Smooth muscle cell (in vitro differentiated cells): Measurements from ENCODE around the gene NDUFV1. TPM values are rescaled to one million over a fixed set of nuclear protein-coding genes. Genes with fewer than 3 reads are reported as not detected.
"Not testable (repeated sequence)": the region's sequence is repeated elsewhere in the genome, so short reads cannot be mapped to it uniquely, and the experiment has no call there.

Source experiments
- DNase-seq: peaks from one replicate; lab custom pipeline; 2025; ENCODE audit not compliant: unreplicated experiment; lab: John Stamatoyannopoulos, UW
- H2AFZ ChIP-seq: fragments of 200-600 bp; sonication (generic); 2 replicates; pipeline ENCODE4 v1.6.0; 2016; ENCODE audit warnings: antibody characterized with exemption, low read depth, mild to moderate bottlenecking
- H3F3A ChIP-seq: fragments of 200-600 bp; sonication (generic); 2 replicates; pipeline ENCODE4 v1.6.0; 2017; ENCODE audit warnings: antibody characterized with exemption, low read depth
- H3K27ac ChIP-seq: fragments of 200-600 bp; sonication (generic); 2 replicates; pipeline ENCODE4 v1.5.1; 2016; ENCODE audit warnings: low read depth, mild to moderate bottlenecking
- H3K27me3 ChIP-seq: fragments of 200-600 bp; sonication (generic); 2 replicates; pipeline ENCODE4 v1.6.1; 2016; ENCODE audit warnings: low read depth, mild to moderate bottlenecking
- H3K36me3 ChIP-seq: fragments of 200-600 bp; sonication (generic); 2 replicates; pipeline ENCODE4 v1.5.1; 2016; ENCODE audit warnings: low read depth
- H3K4me1 ChIP-seq: fragments of 200-600 bp; sonication (generic); 2 replicates; pipeline ENCODE4 v1.5.1; 2016; ENCODE audit warnings: low read depth
- H3K4me2 ChIP-seq: fragments of 200-600 bp; sonication (generic); 2 replicates; pipeline ENCODE4 v1.6.0; 2016; ENCODE audit warnings: mild to moderate bottlenecking
- H3K4me3 ChIP-seq: fragments of 200-600 bp; sonication (generic); 2 replicates; pipeline ENCODE4 v1.5.1; 2016; ENCODE audit warnings: mild to moderate bottlenecking
- H3K79me2 ChIP-seq: fragments of 200-600 bp; sonication (generic); 2 replicates; pipeline ENCODE4 v1.6.0; 2016; ENCODE audit warnings: low read depth, mild to moderate bottlenecking
- H3K9ac ChIP-seq: fragments of 200-600 bp; sonication (generic); 2 replicates; pipeline ENCODE4 v1.6.0; 2016; ENCODE audit warnings: low read depth
- H3K9me3 ChIP-seq: fragments of 200-600 bp; sonication (generic); replicated peaks from 2 replicates; pipeline ENCODE4 v1.5.1; 2016; ENCODE audit warnings: low read depth
- H4K20me1 ChIP-seq: fragments of 200-600 bp; sonication (generic); 2 replicates; pipeline ENCODE4 v1.6.0; 2016; ENCODE audit warnings: low read depth
- WGBS: methylation state at CpG from one replicate; pipeline ENCODE4 v1.1.7; 2016; ENCODE audit warnings: low lambda C conversion rate; 5-methylcytosine and 5-hydroxymethylcytosine counted together
- polyA plus RNA-seq: library from polyadenylated mRNA; unstranded; fragments of >200 nt; fragmentation: Nextera tagmentation; extraction: Ambion mirVana; gene quantifications from 2 replicates; pipeline ENCODE4 v1.2.1, GENCODE V29; 2016
- total RNA-seq: library from RNA; depleted of rRNA; stranded (reverse); fragments of >200 nt; gene quantifications from 2 replicates; pipeline ENCODE4 v1.2.3, GENCODE V29; 2014
- TF ChIP-seq, protein P1 (sequence below): fragments of 200-600 bp; sonication (generic); IDR thresholded peaks from 2 replicates; pipeline ENCODE4 v1.5.1; 2017; ENCODE audit warnings: borderline replicate concordance, mild to moderate bottlenecking, antibody characterized with exemption; ENCODE audit not compliant: insufficient read depth, poor library complexity, severe bottlenecking

The NDUFV1 gene
- total and polyA plus RNA-seq, 2 experiments from 2014 or later, result 111 to 201 TPM

DNA sequence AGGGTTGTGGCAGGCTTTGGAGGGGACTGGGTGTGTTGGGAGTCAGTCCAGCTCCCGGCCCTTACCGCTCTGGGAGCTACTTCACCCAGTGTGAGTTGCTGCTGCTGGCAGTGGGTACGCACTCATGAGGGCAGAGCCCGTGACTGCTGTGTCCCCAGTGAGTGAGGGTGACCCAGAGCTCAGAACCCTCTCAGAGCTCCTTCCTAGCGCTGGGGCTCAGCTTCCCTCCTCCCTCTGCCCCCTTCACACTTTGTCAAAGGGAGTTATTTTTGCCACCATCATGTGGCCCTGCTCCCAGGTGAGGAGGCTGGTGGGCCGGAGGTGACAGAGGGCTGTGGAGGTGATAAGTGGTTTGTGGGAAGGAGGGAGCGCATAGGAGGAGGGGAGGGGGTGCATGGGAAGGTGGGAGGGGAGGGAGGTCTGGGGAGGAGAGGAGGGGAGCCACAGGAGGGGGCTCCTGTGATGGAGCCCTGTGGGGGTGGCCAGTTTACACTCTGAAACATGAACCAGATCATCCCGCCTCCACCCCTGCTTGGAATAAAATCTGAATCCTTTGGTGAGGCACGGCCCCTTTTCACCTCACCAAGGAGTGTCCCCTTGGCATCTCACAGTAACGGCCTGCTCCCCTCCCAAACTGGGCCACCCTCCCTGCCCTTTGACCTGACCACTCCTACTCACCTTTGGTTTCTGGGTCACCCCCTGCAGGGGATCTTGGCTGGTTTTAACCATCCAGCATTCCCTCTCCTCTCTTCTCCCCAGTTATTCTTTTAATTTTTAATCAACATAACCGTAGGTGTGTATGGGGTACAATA lies 9.9 kb downstream of the NDUFV1 start:
- Histone ChIP-seq H3K36me3 (no peaks in the 10 kb centered on the region), H4K20me1 (peaks cover 1% of the 10 kb centered on the region), H2AFZ (no peak overlapping the region), H3F3A (no peaks in the 10 kb centered on the region), H3K9me3 (no peaks in the 10 kb centered on the region), H3K4me2 (no peak overlapping the region), H3K27ac (no peak overlapping the region), H3K4me3 (no peak overlapping the region), H3K4me1 (peaks cover 11% of the 10 kb centered on the region), H3K27me3 (no peaks in the 10 kb centered on the region), H3K79me2 (no peaks in the 10 kb centered on the region), H3K9ac (no peak overlapping the region)
- WGBS, result 80% methylated on average over 8 of the region's 11 CpGs
- no peak for DNase-seq
- TF ChIP-seq, protein P1, sequence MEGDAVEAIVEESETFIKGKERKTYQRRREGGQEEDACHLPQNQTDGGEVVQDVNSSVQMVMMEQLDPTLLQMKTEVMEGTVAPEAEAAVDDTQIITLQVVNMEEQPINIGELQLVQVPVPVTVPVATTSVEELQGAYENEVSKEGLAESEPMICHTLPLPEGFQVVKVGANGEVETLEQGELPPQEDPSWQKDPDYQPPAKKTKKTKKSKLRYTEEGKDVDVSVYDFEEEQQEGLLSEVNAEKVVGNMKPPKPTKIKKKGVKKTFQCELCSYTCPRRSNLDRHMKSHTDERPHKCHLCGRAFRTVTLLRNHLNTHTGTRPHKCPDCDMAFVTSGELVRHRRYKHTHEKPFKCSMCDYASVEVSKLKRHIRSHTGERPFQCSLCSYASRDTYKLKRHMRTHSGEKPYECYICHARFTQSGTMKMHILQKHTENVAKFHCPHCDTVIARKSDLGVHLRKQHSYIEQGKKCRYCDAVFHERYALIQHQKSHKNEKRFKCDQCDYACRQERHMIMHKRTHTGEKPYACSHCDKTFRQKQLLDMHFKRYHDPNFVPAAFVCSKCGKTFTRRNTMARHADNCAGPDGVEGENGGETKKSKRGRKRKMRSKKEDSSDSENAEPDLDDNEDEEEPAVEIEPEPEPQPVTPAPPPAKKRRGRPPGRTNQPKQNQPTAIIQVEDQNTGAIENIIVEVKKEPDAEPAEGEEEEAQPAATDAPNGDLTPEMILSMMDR, result no peak

DNA sequence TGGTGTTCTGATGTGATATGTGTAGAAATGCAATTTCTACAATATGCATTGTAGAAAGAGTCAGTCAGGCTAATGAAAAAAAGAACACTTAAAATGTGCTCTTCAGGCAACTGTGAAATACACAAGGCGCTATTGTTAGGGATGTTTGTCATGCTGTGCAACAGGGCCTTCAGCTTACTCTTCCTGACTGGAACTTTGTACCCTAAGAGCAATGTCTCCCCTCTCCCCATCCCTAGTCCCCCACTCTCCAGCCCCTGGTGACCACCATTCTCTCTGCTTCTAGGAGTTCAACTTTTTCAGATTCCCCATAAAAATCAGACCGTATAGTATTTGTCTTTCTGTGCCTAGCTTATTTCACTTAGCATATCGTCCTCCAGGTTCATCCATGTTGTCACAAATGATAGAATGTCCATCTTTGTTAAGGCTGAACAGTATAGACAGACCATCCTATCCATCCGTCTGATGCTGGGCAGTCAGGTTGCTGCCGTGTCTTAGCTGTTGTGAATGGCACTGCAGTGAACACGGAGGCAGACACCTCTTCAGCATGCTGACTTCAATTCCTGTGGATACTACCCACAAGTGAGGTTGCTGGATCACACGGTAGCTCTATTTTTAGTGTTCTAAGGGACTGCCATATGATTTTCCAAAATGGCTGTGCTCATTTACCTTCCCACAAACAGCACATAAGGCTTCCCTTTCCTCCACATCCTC lies 10.7 kb downstream of the NDUFV1 start:
- Histone ChIP-seq H3K4me2 (no peak overlapping the region), H3K79me2 (no peaks in the 10 kb centered on the region), H3K4me1 (peaks cover 15% of the 10 kb centered on the region), H2AFZ (no peak overlapping the region), H3K4me3 (no peak overlapping the region), H3F3A (no peaks in the 10 kb centered on the region), H3K9me3 (no peaks in the 10 kb centered on the region), H3K27me3 (no peaks in the 10 kb centered on the region), H3K27ac (no peak overlapping the region), H3K36me3 (no peaks in the 10 kb centered on the region), H3K9ac (no peak overlapping the region), H4K20me1 (peaks cover 6% of the 10 kb centered on the region)
- TF ChIP-seq, protein P1, result no peak
- 83% methylated on average over 7 of the region's 7 CpGs for WGBS
- no peak for DNase-seq

DNA sequence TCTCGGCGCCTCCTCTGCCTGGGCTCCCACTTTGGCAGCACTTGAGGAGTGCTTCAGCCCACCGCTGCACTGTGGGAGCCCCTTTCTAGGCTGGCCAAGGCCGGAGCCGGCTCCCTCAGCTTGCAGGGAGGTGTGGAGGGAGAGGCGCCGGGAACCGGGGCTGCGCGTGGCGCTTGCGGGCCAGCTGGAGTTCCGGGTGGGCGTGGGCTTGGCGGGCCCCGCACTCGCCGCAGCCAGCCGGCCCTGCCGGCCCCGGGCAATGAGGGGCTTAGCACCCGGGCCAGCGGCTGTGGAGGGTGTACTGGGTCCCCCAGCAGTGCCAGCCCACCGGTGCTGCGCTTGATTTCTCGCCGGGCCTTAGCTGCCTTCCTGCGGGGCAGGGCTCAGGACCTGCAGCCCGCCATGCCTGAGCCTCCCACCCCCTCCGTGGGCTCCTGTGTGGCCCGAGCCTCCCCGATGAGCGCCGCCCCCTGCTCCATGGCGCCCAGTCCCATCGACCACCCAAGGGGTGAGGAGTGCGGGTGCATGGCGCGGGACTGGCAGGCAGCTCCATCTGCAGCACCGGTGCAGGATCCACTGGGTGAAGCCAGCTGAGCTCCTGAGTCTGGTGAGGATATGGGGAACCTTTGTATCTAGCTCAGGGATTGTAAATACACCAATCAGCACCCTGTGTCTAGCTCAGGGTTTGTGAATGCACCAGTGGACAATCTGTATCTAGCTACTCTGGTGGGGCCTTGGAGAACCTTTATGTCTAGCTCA lies 12.3 kb downstream of the NDUFV1 start:
- 93% methylated on average over 40 of the region's 40 CpGs for WGBS
- not testable (repeated sequence) for DNase-seq, H3K79me2 ChIP-seq, H3K27me3 ChIP-seq, H2AFZ ChIP-seq, H3K4me2 ChIP-seq, H3K9me3 ChIP-seq, H3K36me3 ChIP-seq, H3K9ac ChIP-seq, H4K20me1 ChIP-seq, H3K27ac ChIP-seq, H3F3A ChIP-seq
- Histone ChIP-seq H3K4me1 (peaks cover 15% of the 10 kb centered on the region), H3K4me3 (peak overlapping the region; percentile 71)

DNA sequence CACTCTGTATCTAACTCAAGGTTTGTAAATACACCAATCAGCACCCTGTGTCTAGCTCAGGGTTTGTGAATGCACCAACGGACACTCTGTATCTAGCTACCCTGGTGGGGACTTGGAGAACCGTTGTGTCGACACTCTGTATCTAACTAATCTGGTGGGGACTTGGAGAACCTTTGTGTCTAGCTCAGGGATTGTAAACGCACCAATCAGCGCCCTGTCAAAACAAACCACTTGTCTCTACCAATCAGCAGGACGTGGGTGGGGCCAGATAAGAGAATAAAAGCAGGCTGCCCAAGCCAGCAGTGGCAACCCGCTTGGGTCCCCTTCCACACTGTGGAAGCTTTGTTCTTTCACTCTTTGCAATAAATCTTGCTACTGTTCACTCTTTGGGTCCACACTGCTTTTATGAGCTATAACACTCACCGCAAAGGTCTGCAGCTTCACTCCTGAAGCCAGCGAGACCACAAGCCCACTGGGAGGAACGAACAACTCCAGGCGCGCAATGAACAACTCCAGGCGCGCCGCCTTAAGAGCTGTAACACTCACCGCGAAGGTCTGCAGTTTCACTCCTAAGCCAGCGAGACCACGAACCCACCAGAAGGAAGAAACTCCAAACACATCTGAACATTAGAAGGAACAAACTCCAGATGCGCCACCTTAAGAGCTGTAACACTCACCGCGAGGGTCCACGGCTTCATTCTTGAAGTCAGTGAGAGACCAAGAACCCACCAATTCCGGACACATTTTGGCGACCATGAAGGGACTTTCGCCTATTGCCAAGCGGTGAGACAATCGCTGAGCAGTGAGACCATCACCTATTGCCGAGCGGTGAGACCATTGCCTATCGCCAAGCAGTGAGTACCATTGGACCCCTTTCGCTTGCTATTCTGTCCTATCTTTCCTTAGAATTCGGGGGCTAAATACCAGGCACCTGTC lies 13.2 kb downstream of the NDUFV1 start:
- not testable (repeated sequence) for H3K27me3 ChIP-seq, H3K9me3 ChIP-seq, H3F3A ChIP-seq, H3K36me3 ChIP-seq, DNase-seq, H3K79me2 ChIP-seq, H4K20me1 ChIP-seq
- WGBS, result 5% methylated on average over 33 of the region's 33 CpGs
- Histone ChIP-seq H3K27ac (peak overlapping the region; percentile 10), H3K4me2 (peak overlapping the region; percentile 83), H3K4me3 (peak overlapping the region; percentile 71), H2AFZ (peak overlapping the region; percentile 14), H3K9ac (peak overlapping the region; percentile 30), H3K4me1 (peaks cover 12% of the 10 kb centered on the region)

DNA sequence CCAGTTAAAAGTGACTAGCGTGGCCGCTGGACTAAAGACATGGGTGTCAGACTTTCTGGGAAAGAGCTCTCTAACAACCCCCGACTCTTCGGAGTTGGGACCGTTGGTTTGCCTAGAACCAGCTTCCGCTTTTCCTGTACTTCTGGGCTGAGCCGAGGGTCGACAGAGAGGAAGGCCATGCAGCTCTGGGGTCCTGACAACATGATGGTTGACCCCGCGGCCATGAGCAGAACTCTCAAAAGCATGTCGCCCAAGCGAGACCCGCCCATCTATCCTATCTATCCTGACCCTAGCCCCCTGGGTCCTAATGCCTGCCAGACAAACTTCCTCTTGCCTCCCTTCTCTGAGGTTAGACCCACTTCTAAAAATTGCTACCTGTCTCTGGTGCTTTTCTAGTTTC lies 13.9 kb downstream of the NDUFV1 start:
- H3K36me3 ChIP-seq, H3K27ac ChIP-seq, H4K20me1 ChIP-seq, H3K27me3 ChIP-seq, H3K9me3 ChIP-seq, H3K79me2 ChIP-seq, H3F3A ChIP-seq, DNase-seq: not testable (repeated sequence)
- peak overlapping the region; percentile 71 for H3K4me3 ChIP-seq
- H3K4me1 ChIP-seq, result peaks cover 12% of the 10 kb centered on the region
- peak overlapping the region; percentile 14 for H2AFZ ChIP-seq
- peak overlapping the region; percentile 83 for H3K4me2 ChIP-seq
- under 1% methylated on average over 13 of the region's 13 CpGs for WGBS
- peak overlapping the region; percentile 30 for H3K9ac ChIP-seq

DNA sequence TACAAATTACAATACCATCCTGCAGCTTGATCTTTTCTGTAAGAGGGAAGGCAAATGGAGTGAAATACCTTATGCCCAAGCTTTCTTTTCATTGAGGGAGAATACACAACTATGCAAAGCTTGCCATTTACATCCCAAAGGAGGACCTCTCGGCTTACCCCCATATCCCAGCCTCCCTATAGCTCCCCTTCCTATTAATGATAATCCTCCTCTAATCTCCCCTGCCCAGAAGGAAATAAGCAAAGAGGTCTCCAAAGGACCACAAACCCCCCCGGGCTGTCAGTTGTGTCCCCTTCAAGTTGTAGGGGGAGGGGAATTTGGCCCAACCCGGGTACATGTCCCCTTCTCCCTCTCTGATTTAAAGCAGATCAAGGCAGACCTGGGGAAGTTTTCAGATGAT lies 15.2 kb downstream of the NDUFV1 start:
- not testable (repeated sequence) for H2AFZ ChIP-seq, H3F3A ChIP-seq, H4K20me1 ChIP-seq, H3K79me2 ChIP-seq, DNase-seq, H3K9ac ChIP-seq, H3K27me3 ChIP-seq, H3K27ac ChIP-seq, H3K36me3 ChIP-seq, H3K9me3 ChIP-seq
- Histone ChIP-seq H3K4me3 (peak overlapping the region; percentile 71), H3K4me1 (peaks cover 11% of the 10 kb centered on the region), H3K4me2 (peak overlapping the region; percentile 83)
- 23% methylated on average over 3 of the region's 3 CpGs for WGBS
